NCI-H69 (cell line): ENCODE results near the gene KDR.
A peak's percentile ranks its signal among the peaks of the same experiment; 100 is the strongest.

ENCODE experiments used
- DNase-seq: peaks from one replicate; lab custom pipeline; 2025; lab: John Stamatoyannopoulos, UW

Gene KDR

DNA sequence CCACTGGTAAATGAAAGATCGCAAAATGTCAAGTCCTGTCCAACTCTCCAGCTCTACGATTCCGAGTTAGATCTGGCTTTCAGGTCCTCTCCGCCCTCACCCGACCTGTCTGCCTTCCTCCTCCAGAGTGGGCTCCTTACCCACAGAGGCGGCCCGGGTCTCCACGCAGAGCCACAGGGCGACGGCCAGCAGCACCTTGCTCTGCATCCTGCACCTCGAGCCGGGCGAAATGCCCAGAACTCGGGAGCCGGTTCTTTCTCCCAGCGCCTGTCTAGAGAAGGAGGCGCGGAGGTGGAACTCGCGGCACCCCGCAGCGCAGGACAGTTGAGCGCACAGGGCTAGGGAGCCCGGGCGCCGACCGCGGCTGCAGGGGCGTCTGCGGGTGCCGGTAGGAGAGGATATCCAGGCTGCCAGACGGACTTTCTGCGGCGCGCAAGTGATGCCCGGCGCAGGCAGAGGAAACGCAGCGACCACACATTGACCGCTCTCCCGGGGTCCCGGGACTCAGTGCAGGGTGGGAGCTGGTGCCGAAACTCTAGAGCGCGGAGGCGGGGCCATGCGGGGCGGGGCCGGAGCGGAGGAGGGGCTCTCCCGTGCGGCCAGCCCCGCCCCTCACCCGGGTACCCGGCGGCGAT lies at the start of gene KDR:
Gene KDR, minus strand, starts transcription at position 509 of the 635 bp plus-strand sequence. Its CDS starts 302 bp downstream, at position 207.
- DNase-seq, result peak; percentile 2

DNA sequence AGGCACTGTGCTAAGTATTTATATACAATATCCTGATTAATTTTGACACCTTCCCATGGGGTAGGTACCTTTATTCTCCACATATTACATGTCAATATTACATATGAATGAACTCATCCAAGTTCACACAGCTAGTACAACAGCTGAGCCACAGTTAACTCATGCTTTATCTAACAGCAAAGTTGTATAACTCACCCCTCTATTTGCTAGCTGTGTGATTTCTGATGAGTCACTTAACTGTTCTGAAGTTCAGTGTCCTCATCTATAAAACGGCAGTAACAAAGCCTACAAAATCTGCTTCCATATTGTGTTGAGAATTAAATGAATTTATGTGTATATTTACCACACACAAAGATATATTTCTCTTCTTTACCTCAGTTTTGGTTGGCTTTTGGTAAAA lies 48.2 kb upstream of the KDR start:
- no peak for DNase-seq

DNA sequence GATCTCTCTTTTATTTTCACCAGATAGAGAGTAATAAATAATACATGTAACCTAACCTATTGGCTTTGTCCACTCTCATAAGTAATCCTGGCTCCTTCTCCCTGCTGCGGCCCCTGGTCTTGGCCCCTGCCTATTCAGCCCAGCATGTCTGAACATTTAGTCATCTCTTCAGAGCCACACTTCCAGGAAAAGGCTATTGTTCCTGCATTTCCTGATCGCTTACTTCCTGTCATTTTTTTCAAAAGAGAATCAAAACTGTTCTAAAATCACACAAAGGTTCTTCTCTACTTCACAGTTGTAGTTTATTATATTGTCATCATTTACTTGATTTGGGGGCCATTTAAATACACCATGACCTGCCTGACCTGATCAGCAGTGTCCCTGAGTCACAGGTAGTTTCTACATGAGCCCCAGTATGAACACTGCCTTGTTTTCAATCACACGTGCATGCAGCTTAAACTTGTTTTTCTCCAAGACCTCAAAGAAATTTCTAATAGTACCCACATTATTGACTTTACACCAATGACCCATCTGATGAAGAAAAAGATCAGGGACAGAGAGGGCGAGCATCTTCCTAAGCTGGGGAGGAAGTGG lies 47.4 kb upstream of the KDR start:
- DNase-seq, result no peak

DNA sequence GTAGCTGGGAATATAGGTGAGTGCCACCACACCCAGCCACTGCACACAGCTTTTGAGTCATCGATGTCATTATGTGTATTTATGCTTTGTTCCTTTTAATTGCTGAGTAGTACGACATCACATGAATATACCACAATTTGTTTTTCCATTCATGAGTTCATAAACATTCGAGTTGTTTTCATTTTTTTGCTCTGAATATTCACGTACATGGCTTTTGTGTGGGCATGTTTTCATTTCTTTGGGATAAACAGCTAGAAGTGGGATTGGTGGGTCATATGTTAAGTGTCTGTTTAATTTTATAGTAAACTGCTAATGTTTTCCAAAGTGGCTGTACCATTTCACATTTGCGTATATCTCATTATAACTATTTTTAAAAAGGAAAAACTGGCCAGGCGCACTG lies 45.1 kb upstream of the KDR start:
- DNase-seq, result no peak

- DNase-seq, result peak; percentile 1
These were observed 44.1 kb upstream of the KDR start for GRCh38 chr4:55169352-55169961.

- DNase-seq, result no peak
These were observed 37.0 kb upstream of the KDR start for GRCh38 chr4:55162396-55162795.

DNA sequence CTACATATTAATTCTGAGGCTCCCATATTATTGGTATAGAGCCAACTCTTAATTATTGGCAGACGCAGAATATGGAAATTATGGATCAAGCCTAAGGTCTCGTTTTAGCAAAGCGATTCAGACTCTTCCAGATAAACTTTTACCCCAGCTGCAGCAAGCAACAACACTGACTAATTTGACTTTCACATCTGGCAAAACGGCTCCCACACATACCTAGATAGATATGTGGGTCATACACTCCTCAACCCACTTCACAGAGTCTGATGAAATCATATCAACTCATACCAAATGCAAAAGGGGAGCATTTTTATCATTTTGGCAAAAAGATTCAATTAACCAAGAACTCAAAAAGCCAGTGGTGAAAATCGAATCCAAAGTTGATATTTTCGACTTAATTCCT lies 36.3 kb upstream of the KDR start:
- no peak for DNase-seq

GRCh38 chr4:55159851-55160250 lies 34.5 kb upstream of the KDR start:
- DNase-seq, result no peak

- DNase-seq, result no peak
These were observed 33.6 kb upstream of the KDR start for GRCh38 chr4:55158957-55159356.

DNA sequence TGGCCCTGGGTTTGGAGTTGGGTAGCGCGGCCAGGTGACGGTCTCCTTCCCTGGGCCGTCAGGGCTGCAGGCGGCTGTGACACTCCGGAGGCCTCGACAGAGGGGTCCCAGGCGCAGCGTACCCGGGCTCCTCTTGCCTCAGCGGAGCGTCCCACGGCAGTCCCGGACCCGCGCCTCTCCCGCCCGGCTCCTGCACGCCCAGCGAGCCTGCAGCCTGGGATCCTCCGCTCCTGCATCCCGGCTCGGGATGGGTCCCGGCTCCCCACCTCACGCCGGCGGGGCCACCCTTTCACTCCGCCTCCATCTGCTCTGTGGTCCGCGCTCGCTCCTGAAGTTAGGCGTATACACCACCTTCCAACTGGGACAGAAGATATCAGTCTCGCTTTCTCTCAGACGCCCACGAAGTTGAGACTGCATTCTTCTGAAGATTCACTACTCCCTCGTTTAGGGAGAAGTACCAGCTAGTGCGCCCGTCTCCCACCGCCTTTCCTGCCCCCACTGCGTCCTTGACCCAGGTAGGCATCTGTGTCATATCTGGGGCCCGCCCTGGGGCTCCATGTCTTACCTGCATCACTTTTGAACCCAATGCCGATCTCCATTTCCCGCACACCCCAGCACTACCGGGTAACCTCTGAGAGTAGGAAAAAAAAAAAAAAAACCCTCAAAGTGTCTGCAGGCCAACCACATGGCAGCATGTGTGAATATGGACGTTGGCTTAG lies 32.3 kb upstream of the KDR start:
- DNase-seq, result no peak

DNA sequence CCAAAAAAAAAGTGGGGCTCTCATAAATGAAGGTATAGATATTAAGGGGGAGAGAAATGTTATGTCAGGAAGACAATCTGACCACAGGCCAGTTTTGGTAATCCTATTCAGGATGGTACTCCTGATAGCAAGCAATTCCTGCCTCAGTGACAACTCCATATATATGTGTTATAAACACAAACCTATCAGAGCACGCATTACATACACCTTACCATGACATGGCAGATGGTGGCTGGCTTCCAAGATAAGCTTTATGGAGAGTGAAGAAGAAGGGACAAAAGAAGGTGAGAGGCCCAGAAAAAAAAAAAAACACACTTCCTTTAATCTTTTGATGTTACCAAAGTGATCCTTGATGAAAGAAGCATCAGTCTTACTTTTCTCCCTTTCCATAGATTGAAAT lies 29.5 kb upstream of the KDR start:
- DNase-seq, result no peak

- no peak for DNase-seq
These were observed 29.0 kb upstream of the KDR start for GRCh38 chr4:55154290-55154880.

- peak; percentile 4 for DNase-seq
These were observed 18.5 kb upstream of the KDR start for GRCh38 chr4:55143858-55144257.

- DNase-seq, result no peak
These were observed 13.0 kb upstream of the KDR start for GRCh38 chr4:55138367-55138766.

GRCh38 chr4:55136634-55137033 lies 11.2 kb upstream of the KDR start:
- DNase-seq, result no peak

DNA sequence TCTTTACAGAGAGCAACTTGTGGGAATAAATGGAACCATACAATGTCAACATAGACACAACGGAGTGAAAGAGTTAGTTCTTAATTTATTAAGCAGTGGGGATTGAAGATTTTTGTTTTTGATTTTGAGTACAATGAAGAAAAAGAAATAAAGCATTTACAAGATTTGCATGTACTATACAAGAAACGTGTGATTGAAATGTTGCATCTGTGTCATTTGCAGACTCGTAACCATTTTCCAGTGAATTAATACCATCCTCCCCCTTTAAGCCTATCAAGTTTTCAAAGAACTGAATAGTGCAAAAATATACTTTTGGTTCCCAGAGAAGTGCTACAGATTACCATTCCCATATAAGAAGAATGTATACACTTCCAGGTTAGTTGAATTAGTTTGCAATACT lies 8.6 kb upstream of the KDR start:
- DNase-seq, result no peak

GRCh38 chr4:55132775-55133174 lies 7.4 kb upstream of the KDR start:
- no peak for DNase-seq

DNA sequence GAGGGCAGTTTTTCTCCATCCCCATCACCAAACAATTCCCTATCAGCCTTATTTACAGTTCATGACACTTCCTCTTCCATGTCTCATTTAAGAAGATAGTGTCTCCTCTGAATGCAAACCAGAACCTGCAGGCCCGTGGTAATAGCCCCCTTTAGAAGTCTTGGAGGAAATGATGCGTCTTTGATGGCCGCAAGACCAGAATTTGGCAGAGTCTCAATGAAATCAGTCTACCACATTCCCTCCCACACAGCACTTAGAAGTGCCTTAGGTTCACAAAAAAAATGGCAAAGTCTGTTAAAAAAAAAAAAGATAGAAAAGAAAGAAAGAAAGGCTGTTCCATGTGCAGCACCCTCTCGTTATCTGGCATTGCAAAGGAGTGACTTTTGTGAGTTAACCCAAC lies 2.1 kb upstream of the KDR start:
- DNase-seq, result no peak

- no peak for DNase-seq
These were observed 1.7 kb upstream of the KDR start for GRCh38 chr4:55127053-55127452.

DNA sequence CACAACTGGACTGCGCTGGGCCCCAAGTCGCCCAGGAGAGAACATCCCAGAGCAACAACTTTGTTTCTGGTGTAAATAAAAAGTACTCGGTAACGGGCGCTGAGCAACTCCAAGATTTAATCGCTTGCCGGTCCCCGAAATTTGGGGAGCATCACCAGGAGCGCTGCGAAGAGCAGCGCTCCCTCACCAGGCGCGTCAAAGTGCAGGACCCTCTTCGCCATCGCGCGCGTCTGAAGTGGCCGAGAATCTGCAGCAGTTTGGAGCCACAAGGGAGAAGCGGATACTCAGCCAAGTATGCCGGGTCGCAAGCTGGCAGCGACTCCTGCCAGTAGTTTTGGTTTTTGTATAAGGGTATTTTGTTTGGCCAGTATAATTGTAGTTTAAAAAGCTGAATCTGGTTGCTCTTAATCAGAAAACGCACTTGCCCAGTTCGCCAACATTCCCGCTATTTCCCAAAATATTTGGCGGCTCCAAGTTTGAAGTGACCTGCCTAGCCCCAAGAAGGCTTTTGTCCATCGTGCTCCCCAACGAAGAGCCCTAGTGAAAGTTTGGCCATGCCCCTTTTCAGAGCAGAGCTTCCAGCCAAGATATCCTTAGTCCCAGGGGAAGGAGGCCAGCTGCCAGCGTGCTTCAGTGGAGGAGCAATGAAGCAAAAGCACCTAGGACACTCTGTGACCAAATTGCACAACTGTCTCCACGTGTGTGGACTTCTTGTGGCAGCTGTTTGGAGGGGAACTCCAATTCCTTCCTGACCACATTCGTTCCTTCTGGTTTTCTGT lies 557 bp upstream of the KDR start:
- no peak for DNase-seq

DNA sequence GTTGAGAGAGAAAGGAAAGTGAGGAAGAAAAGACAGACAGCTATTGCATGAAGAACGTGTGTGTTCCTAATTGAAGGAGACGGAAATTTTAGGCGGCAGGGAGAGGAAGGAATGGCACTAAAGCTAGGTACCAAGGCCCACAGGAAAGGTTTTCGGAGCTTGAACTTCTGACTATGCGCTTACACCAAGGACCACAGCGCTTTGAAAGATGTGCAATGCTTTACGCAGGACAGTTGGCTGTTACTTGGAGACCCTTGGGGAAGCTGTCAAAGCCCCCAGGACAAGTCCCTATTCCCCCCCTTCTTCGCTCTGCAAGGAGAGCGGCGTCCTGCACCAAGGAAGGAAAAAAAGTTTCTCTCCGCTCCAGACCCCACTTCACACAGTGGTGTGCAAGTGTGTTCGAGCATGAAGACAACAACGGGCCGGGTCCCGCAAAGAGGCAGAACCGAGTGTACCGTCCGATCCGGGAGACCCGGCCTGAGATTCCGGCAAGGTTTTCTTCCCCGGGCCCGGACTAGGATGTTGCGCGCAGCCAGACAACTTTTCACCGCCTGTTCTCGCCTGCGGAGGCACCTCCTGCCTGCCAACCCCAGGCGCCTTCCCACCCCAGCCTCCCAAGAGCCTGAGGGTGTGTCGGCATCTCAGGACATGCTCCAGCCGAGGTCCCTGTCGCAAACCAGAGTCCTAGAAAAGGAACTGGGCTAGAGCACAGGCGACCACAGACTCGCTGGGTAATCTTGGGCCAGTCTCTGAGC lies 896 bp downstream of the KDR start:
- no peak for DNase-seq
